ENCODE measurements around the gene SYT13.

Gene SYT13

DNA sequence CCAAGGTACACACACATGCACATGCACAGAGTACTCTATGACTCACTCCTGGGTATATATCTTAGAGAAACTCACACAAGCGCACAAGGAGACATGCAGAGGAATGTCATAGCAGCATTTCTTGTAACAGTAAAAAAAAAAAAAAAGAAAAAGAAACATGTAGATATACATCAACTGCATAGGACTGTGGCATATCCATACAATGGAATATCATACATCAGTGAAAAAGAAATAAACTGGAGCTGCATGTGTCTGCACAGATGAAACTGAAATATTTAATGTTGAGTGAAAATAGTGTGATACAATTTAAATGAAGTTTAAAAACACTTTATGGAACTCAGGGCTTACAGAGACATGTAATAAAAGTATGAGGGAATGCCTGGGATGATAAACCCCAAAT, 46.4 kb downstream of the SYT13 start:
- Histone ChIP-seq H3K79me2 (ENCODE audit: insufficient read depth, low read length) (no peaks in the 10 kb centered on the region), H3K4me1 (ENCODE audit: insufficient read depth, low read length) (no peaks in the 10 kb centered on the region), H2AFZ (ENCODE audit: low read depth, low read length) (no peak overlapping the region), H3K4me2 (ENCODE audit: insufficient read depth, low read length) (no peak overlapping the region), H3K9me3 (ENCODE audit: insufficient read depth, low read length, severe bottlenecking) (no peaks in the 10 kb centered on the region), H3K9ac (ENCODE audit: low read depth, low read length) (no peak overlapping the region), H3K27me3 (ENCODE audit: insufficient read depth, low read length, poor library complexity) (peaks cover 8% of the 10 kb centered on the region), H3K27ac (ENCODE audit: low read length) (no peak overlapping the region), H3K36me3 (ENCODE audit: insufficient read depth, low read length) (no peaks in the 10 kb centered on the region), H3K4me3 (ENCODE audit: low read depth in 1 of 2, low read length in 2 of 2) (no peak overlapping the region), H4K20me1 (ENCODE audit: insufficient read depth, low read length) (no peaks in the 10 kb centered on the region)
- TF ChIP-seq, protein P1, sequence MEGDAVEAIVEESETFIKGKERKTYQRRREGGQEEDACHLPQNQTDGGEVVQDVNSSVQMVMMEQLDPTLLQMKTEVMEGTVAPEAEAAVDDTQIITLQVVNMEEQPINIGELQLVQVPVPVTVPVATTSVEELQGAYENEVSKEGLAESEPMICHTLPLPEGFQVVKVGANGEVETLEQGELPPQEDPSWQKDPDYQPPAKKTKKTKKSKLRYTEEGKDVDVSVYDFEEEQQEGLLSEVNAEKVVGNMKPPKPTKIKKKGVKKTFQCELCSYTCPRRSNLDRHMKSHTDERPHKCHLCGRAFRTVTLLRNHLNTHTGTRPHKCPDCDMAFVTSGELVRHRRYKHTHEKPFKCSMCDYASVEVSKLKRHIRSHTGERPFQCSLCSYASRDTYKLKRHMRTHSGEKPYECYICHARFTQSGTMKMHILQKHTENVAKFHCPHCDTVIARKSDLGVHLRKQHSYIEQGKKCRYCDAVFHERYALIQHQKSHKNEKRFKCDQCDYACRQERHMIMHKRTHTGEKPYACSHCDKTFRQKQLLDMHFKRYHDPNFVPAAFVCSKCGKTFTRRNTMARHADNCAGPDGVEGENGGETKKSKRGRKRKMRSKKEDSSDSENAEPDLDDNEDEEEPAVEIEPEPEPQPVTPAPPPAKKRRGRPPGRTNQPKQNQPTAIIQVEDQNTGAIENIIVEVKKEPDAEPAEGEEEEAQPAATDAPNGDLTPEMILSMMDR (IDR thresholded peaks at IDR 0.05; ENCODE audit: borderline replicate concordance, extremely low read depth, low read length, poor library complexity, severe bottlenecking) = no peak
- TF ChIP-seq EZH2 (IDR thresholded peaks at IDR 0.05; ENCODE audit: borderline replicate concordance, low read depth, low read length, severe bottlenecking) = no peak
- no peak for DNase-seq
- no peak for ATAC-seq (ENCODE audit: insufficient read depth, low read depth)

DNA sequence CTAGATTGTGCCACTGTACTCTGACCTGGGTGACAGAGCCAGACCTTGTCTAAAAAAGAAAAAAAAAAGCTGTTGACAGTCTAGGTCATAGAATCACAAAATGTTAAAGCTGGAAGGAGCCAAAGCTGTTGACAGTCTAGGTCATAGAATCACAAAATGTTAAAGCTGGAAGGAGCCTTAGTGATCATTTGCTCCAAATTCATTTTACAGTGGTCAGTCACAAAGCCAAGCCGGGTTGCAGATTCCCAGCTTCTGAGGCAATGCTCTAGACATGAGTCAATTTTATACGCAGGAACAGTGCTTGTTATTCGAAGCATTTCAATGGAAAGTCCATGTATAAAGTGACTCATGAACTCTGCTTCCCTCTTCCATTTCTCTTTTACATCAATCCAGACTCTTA, 47.4 kb downstream of the SYT13 start:
- H3K27ac ChIP-seq (ENCODE audit: low read length) = no peak overlapping the region
- H3K4me1 ChIP-seq (ENCODE audit: insufficient read depth, low read length) = no peaks in the 10 kb centered on the region
- no peaks in the 10 kb centered on the region for H4K20me1 ChIP-seq (ENCODE audit: insufficient read depth, low read length)
- H3K79me2 ChIP-seq (ENCODE audit: insufficient read depth, low read length) = no peaks in the 10 kb centered on the region
- no peak for DNase-seq
- TF ChIP-seq EZH2 (IDR thresholded peaks at IDR 0.05; ENCODE audit: borderline replicate concordance, low read depth, low read length, severe bottlenecking) = no peak
- no peaks in the 10 kb centered on the region for H3K9me3 ChIP-seq (ENCODE audit: insufficient read depth, low read length, severe bottlenecking)
- H3K36me3 ChIP-seq (ENCODE audit: insufficient read depth, low read length) = no peaks in the 10 kb centered on the region
- no peak overlapping the region for H3K4me2 ChIP-seq (ENCODE audit: insufficient read depth, low read length)
- H3K27me3 ChIP-seq (ENCODE audit: insufficient read depth, low read length, poor library complexity) = peaks cover 8% of the 10 kb centered on the region
- ATAC-seq (ENCODE audit: insufficient read depth, low read depth) = no peak
- H3K9ac ChIP-seq (ENCODE audit: low read depth, low read length) = no peak overlapping the region
- H3K4me3 ChIP-seq (ENCODE audit: low read depth in 1 of 2, low read length in 2 of 2) = no peak overlapping the region
- no peak overlapping the region for H2AFZ ChIP-seq (ENCODE audit: low read depth, low read length)

DNA sequence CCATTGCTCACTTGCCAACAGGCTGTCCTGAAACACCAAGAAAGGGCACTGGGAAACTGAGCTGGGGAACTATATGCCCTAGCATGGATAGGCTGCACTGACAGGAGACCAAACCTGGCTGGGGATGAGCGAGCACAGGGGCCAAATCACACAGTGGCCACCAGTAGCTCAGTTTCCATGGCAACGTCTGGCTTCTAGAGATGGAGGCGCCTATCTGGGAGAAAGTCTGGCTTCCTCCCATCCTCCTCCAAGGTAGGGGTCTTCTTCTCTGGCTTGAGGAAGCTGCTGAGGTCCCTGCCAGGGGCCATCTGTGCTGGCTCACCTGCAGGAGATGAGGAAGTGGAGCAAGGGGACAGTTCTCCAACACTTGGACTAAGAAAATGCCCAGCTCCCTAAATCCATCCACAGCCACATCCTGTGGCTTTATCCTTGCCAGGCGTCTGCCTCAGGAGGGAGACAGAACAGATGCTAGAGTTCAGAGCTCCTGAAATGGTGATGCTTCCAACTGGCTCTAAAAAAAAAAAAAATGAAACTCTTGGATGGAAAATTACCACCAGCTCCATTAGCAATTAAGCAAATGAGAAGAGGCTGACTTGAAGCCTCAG, 48.3 kb downstream of the SYT13 start:
- Histone ChIP-seq H2AFZ (ENCODE audit: low read depth, low read length) (no peak overlapping the region), H3K9ac (ENCODE audit: low read depth, low read length) (no peak overlapping the region), H3K4me2 (ENCODE audit: insufficient read depth, low read length) (no peak overlapping the region), H3K9me3 (ENCODE audit: insufficient read depth, low read length, severe bottlenecking) (no peaks in the 10 kb centered on the region), H3K36me3 (ENCODE audit: insufficient read depth, low read length) (no peaks in the 10 kb centered on the region), H4K20me1 (ENCODE audit: insufficient read depth, low read length) (no peaks in the 10 kb centered on the region), H3K4me1 (ENCODE audit: insufficient read depth, low read length) (no peaks in the 10 kb centered on the region), H3K27me3 (ENCODE audit: insufficient read depth, low read length, poor library complexity) (peaks cover 7% of the 10 kb centered on the region), H3K27ac (ENCODE audit: low read length) (no peak overlapping the region), H3K79me2 (ENCODE audit: insufficient read depth, low read length) (no peaks in the 10 kb centered on the region), H3K4me3 (ENCODE audit: low read depth in 1 of 2, low read length in 2 of 2) (no peak overlapping the region)
- ATAC-seq (ENCODE audit: insufficient read depth, low read depth) = no peak
- no peak for DNase-seq
- no peak for TF ChIP-seq EZH2 (IDR thresholded peaks at IDR 0.05; ENCODE audit: borderline replicate concordance, low read depth, low read length, severe bottlenecking)
- TF ChIP-seq, protein P1 (IDR thresholded peaks at IDR 0.05; ENCODE audit: borderline replicate concordance, extremely low read depth, low read length, poor library complexity, severe bottlenecking) = no peak

DNA sequence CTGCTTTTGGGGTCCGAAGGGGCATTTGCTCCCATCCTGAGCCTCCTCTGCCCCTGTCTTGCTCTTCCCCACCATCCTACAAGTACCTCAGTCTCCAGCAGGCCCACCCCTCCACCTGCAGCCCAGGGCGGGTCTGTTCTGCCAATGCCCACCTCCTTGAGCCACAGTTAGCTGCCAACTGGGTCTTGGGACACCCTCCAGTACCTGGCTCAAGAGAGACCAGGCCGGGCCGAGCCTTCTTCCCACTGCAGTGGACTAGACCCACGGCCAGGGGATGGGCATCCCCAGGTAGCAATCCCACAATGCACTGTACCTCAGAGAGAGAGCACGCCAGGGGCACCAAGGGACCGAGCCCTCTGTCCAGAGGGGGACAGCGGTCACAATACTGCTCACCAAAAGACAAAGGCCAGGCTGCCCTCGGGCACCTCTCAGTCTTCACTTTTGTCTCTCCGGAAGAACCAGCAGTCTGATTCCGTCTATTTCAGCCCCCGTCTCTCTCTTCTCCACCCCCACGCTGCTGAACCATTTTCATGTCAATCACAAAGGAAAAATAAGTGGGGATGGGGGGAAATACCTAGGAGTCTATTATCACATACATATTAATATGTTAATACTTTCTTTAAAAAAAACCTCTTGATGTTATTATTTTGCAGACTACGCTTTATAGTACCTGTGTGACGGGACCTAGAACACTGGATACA, 51.7 kb downstream of the SYT13 start:
- H3K79me2 ChIP-seq (ENCODE audit: insufficient read depth, low read length) = no peaks in the 10 kb centered on the region
- ATAC-seq (ENCODE audit: insufficient read depth, low read depth) (no peak), DNase-seq (no peak)
- no peak overlapping the region for H3K4me3 ChIP-seq (ENCODE audit: low read depth in 1 of 2, low read length in 2 of 2)
- H3K27ac ChIP-seq (ENCODE audit: low read length) = no peak overlapping the region
- TF ChIP-seq, protein P1 (IDR thresholded peaks at IDR 0.05; ENCODE audit: borderline replicate concordance, extremely low read depth, low read length, poor library complexity, severe bottlenecking) = no peak
- TF ChIP-seq EZH2 (IDR thresholded peaks at IDR 0.05; ENCODE audit: borderline replicate concordance, low read depth, low read length, severe bottlenecking) = no peak
- H3K4me1 ChIP-seq (ENCODE audit: insufficient read depth, low read length) = no peaks in the 10 kb centered on the region
- no peaks in the 10 kb centered on the region for H3K36me3 ChIP-seq (ENCODE audit: insufficient read depth, low read length)
- no peaks in the 10 kb centered on the region for H3K9me3 ChIP-seq (ENCODE audit: insufficient read depth, low read length, severe bottlenecking)
- H3K4me2 ChIP-seq (ENCODE audit: insufficient read depth, low read length) = no peak overlapping the region
- no peak overlapping the region for H2AFZ ChIP-seq (ENCODE audit: low read depth, low read length)
- H3K27me3 ChIP-seq (ENCODE audit: insufficient read depth, low read length, poor library complexity) = peaks cover 3% of the 10 kb centered on the region
- no peaks in the 10 kb centered on the region for H4K20me1 ChIP-seq (ENCODE audit: insufficient read depth, low read length)
- no peak overlapping the region for H3K9ac ChIP-seq (ENCODE audit: low read depth, low read length)

Measured in DND-41 (cell line).